GM18511 (cell line): ENCODE measurements around the gene OLIG1.

Experiments
- ATAC-seq: cut with Tn5 transposase; IDR thresholded peaks from one replicate; pipeline ENCODE4 v1.9.1; 2021; ENCODE audit warnings: mild to moderate bottlenecking, moderate library complexity; ENCODE audit not compliant: unreplicated experiment

Gene OLIG1

DNA sequence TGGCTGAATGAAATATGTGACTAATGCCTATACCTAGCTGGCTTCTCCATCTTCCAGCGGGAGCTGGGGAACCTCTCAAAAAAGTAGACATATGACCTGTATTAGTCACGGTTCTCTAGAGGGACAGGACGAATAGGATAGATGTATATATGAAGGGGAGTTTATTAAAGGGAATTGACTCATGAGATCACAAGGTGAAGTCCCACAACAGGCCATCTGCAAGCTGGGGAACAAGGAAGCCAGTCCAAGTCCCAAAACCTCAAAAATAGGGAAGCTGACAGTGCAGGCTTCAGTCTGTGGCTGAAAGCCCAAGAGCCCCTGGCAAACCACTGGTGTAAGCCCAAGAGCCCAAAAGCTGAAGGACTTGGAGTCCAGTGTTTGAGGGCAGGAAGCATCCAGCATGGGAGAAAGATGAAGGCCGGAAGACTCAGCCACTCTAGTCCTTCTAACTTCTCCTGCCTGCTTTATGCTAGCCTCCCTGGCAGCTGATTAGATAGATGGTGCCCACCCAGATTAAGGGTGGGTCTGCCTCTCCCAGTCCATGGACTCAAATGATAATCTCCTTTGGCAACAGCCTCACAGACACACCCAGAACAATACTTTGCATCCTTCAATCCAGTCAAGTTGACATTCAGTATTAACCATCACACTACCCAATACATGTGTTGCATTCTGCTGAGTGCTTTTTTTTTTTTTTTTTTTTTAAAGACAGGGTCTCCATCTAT is 19.6 kb downstream of the OLIG1 start:
- ATAC-seq, result no peak

DNA sequence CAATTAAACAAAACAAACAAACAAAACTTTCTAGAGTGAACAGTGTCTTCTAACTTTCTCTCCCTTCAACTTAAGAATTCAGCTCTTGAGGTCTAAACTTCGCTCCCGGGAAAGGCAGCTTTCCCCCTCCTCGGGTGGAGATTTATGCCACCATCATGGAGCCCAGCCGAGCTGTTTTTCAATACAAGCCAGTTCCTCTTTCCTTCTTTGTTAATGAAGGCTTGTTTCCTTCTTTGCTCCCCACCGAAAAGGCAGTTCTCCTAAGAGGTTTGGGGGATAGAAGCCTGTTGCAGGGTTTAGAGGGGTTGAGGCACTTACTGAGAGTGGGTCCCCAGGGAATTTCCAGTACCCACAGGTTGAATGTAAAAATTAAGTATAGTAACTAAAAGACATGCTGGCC is 26.5 kb downstream of the OLIG1 start:
- ATAC-seq, result no peak

DNA sequence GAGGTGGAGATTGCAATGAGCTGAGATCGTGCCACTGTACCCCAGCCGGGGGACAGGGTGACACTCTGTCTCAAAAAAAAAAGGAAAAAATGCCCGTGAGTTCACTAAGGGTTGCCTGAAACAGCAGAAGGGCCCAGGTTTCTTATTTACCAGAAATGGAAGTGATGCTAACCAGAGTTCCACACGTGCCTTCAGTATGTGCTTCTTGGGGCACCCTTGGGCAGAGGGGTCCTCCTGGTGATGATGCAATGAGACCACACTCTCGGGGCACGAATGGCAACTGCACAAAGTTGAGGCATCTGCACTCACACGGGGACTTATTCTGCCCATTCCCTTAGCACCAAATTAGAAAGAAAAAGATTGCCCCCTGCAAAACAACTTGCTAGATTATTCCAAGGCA is 29.2 kb downstream of the OLIG1 start:
- no peak for ATAC-seq

DNA sequence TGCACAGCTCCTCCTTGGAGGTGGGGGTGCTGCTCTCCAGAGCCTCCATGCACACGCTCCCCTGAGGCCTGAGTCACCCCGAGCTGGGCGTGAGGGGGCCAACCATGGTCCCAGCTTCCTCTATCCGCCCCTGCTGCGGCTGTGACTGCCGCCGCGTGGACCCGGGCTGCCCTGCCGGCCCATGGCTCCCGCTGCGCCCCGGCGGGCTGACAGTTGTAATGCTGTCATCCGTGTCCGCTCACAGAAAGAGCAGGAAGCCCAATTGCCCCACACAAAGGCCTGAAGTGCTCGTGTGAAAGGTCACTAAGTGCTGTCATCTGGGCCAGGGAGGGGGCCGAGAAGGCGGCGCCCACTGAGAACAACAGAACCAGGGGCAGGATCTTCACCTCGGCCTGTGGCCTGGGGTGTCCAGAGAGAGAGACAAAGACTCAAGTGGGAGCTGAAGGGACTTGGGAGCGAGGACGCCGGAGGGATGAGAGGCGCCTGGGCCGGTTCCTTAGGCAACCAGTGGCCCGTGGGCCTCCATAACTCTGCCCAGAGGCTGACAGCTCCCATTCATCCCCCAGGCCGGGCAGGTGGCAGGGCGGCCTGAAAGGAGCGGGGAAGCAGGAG is 31.5 kb downstream of the OLIG1 start:
- ATAC-seq, result peak; percentile 79

DNA sequence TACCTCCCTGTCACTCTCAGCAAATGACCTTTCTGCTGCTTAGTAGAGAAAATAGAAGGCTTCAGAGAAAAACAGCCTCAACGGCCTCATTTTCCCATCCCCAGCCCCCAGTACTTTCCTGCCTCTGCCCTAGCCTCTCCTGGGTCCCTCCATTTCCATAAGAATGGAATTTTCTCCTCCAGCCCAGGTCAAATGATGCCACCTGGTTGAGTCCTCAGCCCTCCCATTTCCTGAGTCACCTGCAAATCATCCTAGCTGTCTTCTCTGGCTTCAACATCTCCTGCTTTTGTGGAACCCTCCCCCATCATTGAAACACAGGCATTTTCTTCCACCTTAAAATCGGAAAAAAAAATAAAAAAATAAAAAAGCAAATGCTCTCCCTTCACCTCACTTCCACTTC is 35.1 kb downstream of the OLIG1 start:
- ATAC-seq, result no peak

DNA sequence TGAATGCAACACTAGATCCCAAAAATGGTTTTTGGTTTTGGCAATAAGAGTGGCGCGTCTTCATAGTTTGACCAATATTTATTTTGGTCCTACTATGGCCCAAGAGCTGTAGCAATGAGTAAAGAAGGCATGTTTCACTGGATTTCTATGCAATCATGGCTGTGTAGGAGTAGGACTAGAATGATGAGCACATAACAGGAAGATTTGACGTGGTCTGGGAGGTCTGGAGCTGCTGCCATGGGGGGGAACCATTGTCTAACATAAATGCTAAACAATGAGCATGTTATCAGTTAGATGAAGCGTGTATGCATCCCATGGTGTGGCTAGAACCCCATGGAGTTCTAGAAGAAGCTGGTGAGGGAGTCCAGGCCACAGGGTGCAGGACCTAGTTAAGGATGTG is 38.3 kb downstream of the OLIG1 start:
- ATAC-seq, result no peak

DNA sequence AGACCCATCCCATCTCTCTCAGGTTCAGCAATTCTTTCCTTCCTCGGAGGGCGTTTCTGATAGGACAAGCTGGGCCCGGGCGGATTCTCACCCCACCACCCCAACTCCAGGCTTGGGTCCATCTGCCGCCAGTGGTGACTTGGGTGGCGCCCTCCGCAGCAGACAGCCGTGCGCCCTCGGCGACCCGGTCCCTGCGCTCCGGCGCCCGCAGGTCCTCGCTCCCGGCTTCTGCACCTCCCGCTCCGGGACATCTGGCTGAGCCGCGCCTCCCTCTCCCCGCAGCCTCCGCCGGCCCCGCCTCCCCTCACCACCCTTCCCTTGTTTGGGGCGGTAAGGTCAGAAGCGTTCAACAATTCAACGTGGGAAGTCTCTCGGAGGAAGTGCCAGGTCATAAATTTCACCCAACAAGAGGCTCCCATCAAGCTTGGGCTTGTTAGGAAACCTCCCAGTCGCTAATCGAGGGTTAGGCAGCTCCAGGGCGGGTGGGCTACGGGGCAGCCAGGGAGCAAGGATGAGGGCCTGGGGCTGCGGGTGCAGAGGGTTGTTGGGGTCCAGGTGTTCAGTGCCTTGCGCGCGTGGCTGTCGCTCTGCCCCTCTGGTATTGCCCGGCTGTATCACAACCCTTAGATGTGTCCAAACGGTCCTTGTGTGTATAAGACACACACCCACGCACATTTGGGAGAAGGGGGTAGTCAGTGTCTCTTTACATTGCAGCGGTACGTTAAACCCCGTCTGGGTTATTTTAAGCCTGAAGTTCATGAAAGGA is 39.8 kb downstream of the OLIG1 start:
- ATAC-seq, result no peak

DNA sequence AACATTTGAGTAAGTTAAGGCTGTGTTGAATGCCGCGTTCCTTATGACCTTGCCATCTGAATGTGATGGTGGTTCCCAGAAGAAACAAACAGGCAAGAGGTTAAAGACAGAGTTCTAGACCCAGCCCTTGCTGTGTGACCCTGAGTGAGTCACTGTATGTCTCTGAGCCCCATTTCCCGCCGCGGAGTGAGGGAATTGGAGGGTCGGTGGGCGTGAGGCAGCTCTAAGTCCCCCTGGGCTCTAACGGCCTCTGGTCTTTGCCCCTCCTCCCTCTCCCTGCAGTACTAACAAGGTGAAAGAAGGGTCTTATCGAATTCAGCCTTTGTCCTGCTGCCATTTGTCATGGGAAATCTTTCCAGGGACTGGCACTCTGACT is 40.4 kb downstream of the OLIG1 start:
- ATAC-seq, result no peak

DNA sequence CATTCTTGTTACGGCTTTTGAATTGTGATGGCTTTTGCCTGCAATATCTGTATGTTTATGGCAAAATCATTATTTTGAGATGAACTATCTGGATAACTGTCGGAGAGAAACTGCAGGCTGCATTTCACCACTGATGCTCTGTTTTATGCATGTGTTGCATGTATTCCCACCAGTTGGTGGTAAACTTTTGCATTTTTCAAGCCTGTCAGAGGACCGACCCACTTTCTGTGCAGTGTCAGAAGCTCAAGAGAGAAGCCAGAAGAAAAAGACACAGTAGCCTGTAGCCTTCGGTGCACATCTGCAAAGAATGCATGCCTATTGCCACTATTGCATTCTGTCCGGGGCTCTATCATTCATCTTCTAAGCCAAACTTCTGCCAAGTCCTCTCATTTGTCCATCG is 41.6 kb downstream of the OLIG1 start:
- ATAC-seq, result no peak

DNA sequence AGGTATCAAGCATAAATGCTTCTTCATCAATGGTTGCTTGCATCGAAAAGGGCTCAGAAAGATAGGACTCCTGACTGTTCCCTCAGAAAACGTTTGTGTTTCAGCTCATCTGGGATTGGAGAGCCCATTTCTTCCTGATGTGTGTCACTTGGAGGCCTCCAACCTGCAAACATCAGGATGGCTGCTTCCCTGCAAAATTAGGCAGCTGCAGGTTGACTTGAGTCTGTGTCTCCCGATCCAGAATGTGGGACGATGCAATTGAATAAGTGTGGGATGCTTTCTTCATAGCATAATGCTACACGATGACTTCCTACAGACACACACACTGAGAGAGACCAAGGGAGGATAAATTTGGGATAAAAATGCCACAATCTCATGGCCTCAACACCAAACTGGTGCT is 42.2 kb downstream of the OLIG1 start:
- no peak for ATAC-seq

DNA sequence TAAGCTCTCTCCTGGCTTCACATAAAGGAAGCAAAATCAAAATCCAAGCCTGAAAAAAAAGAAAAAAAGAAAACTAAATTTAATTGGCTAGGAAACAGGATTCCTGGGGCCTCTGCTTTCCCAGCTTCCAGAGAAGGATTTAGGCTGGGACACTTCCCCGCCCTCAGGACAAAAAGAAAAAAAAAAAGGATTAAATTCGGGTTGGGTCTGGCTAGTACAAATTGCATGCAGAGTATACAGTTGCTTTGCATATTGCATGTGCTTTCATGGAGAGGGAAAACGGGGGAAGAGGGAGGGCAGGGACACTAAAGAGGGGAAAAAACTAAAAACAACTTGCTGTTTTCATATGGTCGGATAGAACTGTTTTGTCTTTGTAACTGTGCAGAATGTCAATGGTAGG is 42.7 kb downstream of the OLIG1 start:
- no peak for ATAC-seq

DNA sequence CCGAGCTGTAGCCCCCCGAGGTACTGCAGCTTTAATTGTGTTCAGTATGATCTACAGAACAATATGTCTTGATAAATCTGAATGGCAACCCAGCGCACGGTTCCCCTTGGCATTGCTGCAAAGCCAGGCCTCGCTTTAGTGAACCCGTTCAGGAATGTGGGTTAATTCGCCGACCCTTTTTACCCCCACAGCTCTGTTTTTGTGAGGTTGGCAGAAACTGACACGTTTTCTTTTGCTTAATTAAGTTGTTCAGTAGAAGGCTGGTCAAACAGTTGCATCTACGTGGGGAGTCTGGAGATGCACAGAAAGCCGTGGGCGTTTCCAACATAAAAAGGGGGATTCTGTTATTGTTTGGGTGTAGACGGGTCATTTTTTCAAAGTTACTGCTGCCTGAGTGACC is 43.2 kb downstream of the OLIG1 start:
- ATAC-seq, result no peak

DNA sequence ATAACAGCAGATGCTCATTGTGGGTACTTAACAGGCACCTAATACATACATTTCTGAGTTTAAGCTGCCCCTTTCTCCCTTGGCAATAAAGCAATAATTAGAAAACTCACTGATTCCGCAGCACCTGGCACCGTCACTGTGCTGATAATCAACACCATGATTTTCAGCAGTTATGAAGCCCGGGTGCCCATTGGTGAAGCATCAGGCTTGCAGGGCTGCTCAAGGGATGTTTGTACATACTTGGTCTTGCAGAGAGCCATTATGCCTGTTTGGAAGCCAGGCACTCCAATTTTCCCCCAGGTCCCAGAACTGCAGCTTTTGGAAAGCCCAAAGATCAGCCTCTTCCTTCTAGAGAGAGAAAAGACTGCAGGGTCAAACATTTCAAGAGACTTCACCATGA is 44.3 kb downstream of the OLIG1 start:
- ATAC-seq, result no peak

DNA sequence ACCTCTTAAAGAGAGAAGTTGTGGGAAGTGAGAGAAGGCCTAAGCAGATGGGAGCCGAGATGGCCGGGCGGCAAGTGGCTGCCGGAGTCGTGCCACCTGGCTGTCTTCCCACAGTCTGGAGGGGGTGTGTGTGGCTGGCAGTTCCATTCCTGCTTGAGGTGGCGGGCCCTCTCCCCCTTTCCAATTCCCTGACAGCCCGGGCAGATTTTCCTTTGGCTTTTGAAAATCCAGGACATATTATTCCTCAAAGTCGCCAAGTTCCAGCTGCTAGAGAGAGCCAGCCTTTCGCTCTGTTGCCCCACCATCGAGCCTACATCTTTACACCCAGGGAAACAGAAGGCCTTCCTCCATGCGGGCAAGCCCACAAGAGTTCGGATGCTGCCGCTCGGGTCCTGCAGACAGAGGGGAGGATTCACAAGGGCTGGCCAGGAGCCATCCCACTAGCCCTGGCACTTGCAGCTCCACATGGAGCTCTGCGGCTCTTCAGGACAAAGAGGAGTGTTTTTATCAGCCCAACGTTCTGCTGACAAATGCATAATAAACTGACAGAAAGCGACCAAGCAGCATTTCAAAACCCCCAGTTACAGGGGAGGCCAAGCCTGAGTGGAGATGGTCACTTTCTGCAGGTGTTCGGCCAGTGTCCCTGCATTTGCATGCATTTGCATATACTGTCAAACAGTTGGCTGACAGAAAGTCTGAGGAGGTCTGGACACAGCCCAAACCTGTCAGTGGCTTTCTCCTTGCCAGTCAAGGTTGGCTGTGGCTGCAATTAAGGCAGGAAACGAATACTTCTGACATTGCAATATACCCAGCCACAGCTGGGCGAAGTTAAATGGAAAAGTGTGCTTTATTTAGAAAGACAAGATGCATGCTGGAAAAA is 45.9 kb downstream of the OLIG1 start:
- no peak for ATAC-seq

DNA sequence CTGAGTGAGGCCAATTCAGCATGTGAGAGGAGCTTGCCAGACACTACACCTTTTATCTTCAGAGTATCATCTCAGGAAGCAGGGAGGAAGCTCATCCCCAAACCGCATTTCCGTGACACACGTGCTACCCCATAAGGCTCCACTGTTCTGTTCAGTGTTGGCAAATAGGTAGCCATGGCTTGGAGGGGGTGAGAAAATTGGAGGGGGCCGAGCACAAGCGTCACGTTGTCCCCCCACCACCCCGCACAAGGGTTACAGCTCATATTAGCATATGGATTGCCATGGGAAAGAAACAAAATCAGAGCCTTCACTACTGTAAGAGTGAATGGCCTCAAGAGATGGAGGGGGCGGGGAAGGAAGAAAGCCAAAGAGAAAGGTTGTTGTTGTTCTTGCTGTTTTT is 46.7 kb downstream of the OLIG1 start:
- no peak for ATAC-seq

DNA sequence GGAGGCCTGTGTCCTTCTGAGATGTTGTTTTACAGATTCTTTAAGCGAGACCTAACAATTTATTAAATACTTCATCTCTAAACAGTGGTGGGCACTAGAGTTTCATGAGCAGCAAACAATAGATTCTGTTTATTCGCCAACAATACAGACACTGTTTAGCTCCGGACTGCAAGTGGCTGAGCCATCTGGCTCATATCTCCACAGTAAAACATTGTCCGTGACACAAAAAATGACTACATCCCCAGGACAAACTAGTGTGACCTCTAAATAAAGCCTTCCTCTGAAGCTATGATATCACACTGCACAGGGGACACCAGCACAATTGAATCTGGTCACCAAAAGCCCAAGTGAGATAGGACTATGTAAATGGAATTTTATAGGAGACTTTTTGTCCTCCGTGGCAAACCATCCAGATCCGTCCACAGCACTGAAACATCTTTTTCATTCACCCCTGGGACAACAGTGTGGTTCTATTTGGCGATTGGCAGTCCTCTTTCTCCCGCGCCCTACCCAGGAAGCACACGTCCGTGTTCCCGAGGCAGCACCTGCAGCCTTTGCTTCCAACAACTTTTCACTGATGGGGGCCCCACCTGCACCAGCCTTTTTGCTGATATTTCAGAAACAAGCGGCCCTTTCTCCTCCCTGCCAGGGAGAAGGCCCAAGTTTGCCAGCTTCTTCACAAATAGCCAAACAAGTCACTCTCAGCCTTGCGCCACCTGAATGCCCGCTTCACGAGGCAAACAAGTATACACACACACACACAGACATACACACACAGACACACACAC is 47.4 kb downstream of the OLIG1 start:
- ATAC-seq, result no peak
